WERI-Rb-1 (cell line): ENCODE measurements around the gene VSIG10L.

Source experiments
- DNase-seq: peaks from one replicate; pipeline ENCODE4 v3.0.0-alpha.2; 2020
- H3K27ac ChIP-seq: fragments of 250-450 bp; sonication (Bioruptor Pico); 2 replicates; pipeline ENCODE4 v1.5.1; 2020; ENCODE audit warnings: mild to moderate bottlenecking, moderate library complexity
- H3K27me3 ChIP-seq: fragments of 250-450 bp; sonication (Bioruptor Pico); 2 replicates; pipeline ENCODE4 v1.5.1; 2021; ENCODE audit warnings: mild to moderate bottlenecking, low read depth, moderate library complexity; ENCODE audit not compliant: insufficient read depth, severe bottlenecking
- H3K36me3 ChIP-seq: fragments of 250-450 bp; sonication (Bioruptor Pico); 2 replicates; pipeline ENCODE4 v1.5.1; 2020; ENCODE audit warnings: mild to moderate bottlenecking, moderate library complexity
- H3K4me3 ChIP-seq: 2 replicates; pipeline ENCODE4 v1.5.1; 2011; ENCODE audit warnings: low read depth, mild to moderate bottlenecking, control low read depth, low read length
- H3K9me3 ChIP-seq: fragments of 250-450 bp; sonication (Bioruptor Pico); 2 replicates; pipeline ENCODE4 v1.5.1; 2021; ENCODE audit warnings: mild to moderate bottlenecking, moderate library complexity; ENCODE audit not compliant: severe bottlenecking
- TF ChIP-seq, protein P1 (sequence below): IDR thresholded peaks from 2 replicates; pipeline ENCODE4 v1.5.1; 2011; ENCODE audit warnings: low read depth, mild to moderate bottlenecking, control low read depth, inconsistent platforms, low read length

VSIG10L gene

DNA sequence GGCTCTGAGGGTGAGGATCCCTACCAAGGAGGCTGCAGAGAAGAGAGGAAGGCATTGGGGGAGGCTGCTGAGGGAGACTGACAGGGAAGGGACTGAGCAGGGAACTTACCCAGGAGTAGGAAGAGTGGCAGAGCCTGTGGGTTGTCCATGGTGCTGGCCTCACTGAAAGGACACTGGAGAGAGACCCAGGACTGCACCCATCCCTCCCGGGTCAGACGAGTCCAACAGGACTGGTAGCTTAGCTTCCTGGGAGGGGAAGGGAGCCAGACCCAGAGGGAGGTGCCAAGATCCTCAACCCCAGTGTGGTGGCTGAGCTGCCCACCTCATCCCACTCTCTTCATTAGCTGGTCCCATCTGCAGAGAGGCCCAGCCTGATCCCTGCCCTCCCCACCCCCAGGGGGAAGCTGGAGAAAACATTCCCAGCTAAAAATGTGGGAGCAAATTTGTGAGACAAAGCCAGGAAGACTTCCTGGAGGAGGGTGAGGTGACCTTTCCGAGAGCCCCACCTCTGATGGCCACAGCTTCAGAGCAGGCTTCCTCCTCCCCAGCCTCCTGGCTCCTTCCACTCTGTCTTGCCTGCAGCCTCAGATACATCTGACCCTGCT is at the start of gene VSIG10L:
Gene VSIG10L, minus strand, starts transcription at position 164 of the 605 bp plus-strand sequence. Its CDS starts 15 bp downstream, at position 149.
- TF ChIP-seq, protein P1, sequence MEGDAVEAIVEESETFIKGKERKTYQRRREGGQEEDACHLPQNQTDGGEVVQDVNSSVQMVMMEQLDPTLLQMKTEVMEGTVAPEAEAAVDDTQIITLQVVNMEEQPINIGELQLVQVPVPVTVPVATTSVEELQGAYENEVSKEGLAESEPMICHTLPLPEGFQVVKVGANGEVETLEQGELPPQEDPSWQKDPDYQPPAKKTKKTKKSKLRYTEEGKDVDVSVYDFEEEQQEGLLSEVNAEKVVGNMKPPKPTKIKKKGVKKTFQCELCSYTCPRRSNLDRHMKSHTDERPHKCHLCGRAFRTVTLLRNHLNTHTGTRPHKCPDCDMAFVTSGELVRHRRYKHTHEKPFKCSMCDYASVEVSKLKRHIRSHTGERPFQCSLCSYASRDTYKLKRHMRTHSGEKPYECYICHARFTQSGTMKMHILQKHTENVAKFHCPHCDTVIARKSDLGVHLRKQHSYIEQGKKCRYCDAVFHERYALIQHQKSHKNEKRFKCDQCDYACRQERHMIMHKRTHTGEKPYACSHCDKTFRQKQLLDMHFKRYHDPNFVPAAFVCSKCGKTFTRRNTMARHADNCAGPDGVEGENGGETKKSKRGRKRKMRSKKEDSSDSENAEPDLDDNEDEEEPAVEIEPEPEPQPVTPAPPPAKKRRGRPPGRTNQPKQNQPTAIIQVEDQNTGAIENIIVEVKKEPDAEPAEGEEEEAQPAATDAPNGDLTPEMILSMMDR: no peak
- H3K4me3 ChIP-seq: no peak within 1 kb of the TSS
- no peak for DNase-seq
- H3K27me3 ChIP-seq: no peaks in the 10 kb centered on the region
- no peak within 1 kb of the TSS for H3K27ac ChIP-seq
- no peaks in the 10 kb centered on the region for H3K9me3 ChIP-seq
- peaks cover 13% of the 10 kb centered on the region for H3K36me3 ChIP-seq

DNA sequence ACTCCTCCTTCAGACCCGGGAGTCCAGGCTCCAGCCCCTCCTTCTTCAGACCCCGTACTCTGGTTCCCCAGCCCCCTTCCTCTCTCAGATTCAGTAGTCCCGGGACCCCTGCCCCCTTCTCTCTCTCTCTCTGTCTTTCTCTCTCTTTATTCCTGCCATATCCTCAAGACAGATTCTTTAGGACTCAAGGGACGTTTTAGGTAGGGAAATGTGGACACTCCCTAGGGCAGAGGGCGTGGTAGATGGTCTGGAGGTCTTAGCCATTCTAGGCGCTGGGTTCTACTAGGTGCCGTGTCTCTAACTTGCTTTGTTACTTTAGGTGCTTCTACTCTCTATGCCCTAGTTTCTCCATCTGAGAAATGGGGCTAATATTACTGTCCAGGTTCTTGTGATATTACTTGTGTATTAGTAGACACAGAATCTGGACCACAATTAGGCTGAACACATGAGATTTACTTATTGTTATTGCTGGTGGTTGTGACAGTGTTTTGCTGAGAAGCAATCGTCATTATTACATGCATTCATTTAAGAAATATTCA is 49.2 kb upstream of the VSIG10L start:
- H3K4me3 ChIP-seq: no peak overlapping the region
- no peak overlapping the region for H3K27ac ChIP-seq
- no peaks in the 10 kb centered on the region for H3K36me3 ChIP-seq
- DNase-seq: no peak
- no peaks in the 10 kb centered on the region for H3K9me3 ChIP-seq
- no peaks in the 10 kb centered on the region for H3K27me3 ChIP-seq
- TF ChIP-seq, protein P1: no peak

DNA sequence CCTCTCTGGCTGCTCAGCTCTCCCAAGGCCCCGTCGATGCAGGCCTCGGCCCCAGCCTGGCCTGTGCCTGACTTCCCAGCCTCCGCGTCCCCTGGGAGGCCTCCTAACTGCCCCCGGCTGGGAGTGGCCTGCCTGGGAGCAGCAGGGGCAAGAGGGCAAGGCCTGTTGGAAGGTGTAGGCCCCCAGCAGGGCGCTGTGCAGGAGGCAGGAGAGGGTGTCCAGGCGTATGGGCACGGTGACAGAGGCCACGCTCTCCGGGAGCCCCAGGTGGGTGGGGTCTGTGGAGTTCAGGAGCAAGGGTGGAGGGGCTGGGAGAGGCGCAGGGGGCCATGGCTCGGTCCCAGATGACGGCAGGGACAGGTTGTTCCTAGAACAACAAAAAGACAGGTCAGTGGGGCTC is 47.2 kb upstream of the VSIG10L start:
- DNase-seq: no peak

DNA sequence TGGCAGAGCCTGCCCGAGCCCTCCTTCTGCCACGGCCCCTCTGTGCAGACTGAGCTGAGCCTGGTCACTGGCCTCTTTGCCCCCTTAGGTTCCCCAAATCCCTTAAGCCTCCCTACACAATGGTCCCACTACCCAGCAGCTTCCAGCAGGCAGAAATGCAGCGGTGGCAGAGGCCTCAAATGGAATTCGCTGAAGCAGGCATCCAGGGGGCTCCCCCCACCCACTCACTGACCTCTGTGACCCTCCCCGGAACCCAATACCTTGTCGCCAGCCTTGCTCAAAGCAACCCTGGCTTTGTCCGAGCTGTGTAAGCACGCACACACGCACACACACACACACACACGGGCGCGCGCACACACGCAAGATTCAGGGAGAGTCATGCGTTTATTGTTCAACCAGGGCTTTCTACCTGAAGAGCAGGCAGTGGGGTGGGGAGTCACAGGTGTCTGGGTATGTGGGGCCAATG is 46.0 kb upstream of the VSIG10L start, which contains the start of gene LIM2:
Gene LIM2, minus strand, starts transcription at position 51 of the 466 bp plus-strand sequence. CDS start 531 bp downstream, outside the sequence.
- Histone ChIP-seq H3K9me3 (no peaks in the 10 kb centered on the region), H3K4me3 (no peak within 1 kb of the TSS), H3K36me3 (no peaks in the 10 kb centered on the region), H3K27ac (no peak within 1 kb of the TSS), H3K27me3 (no peaks in the 10 kb centered on the region)
- DNase-seq: no peak
- TF ChIP-seq, protein P1: no peak

More for the DNA sequence above, 47.2 kb upstream of the VSIG10L start:
- TF ChIP-seq, protein P1: no peak
- Histone ChIP-seq H3K27ac (no peak overlapping the region), H3K4me3 (no peak overlapping the region), H3K9me3 (no peaks in the 10 kb centered on the region), H3K36me3 (no peaks in the 10 kb centered on the region), H3K27me3 (no peaks in the 10 kb centered on the region)

DNA sequence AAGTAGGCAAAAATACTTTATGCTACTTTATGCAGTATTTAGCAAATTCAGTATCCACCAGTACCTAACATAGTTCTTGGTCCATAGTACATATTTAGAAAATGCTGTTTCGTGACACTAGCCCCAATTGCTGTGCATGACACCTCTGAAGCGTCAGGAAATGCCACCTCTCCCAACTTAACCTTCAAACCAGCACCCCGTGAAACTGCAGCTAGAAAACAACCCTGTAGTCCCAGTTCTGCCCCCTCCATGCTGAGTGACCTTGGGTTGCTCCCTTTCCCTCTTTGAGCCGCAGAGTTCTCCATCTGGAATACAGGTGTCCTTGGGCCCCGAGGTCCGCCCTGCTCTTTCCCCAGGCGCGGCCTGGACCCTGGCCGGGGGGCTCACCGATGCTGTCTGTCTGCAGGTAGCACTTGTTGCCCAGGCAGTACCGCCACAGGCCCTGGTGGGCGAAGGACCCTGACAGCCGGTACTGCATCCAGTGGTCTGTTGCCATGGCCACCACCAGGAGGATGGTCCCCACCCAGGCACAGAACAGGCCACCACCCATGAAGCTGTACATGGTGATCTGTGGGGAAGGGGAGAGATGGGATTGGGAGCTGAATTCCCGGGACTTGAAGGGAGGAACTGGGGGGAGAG is 45.1 kb upstream of the VSIG10L start:
- H3K27ac ChIP-seq: no peak overlapping the region
- DNase-seq: no peak
- H3K27me3 ChIP-seq: no peaks in the 10 kb centered on the region
- TF ChIP-seq, protein P1: no peak
- H3K9me3 ChIP-seq: no peaks in the 10 kb centered on the region
- H3K4me3 ChIP-seq: no peak overlapping the region
- no peaks in the 10 kb centered on the region for H3K36me3 ChIP-seq
